Neural cell (in vitro differentiated cells): ENCODE measurements around the gene KRT3. TPM values are rescaled to one million over a fixed set of nuclear protein-coding genes. Genes with fewer than 3 reads are reported as not detected.

Experiments used
- H2AFZ ChIP-seq: fragments of 200-600, 300-800 bp; sonication (generic), shearing (Covaris generic); 2 replicates; pipeline ENCODE4 v1.6.0; 2014; ENCODE audit warnings: low read depth, mild to moderate bottlenecking, antibody characterized with exemption, low read length, moderate library complexity
- H3F3A ChIP-seq: fragments of 200-600 bp; shearing (Covaris generic); 2 replicates; pipeline ENCODE4 v1.6.1; 2016; ENCODE audit warnings: mild to moderate bottlenecking, moderate library complexity, mixed read lengths, antibody characterized with exemption, low read length; ENCODE audit not compliant: insufficient read depth, poor library complexity, severe bottlenecking
- H3K27ac ChIP-seq: fragments of 200-600, 300-800 bp; sonication (generic), shearing (Covaris generic); 2 replicates; pipeline ENCODE4 v1.5.1; 2014; ENCODE audit warnings: mild to moderate bottlenecking, low read length, moderate library complexity
- H3K27me3 ChIP-seq: fragments of 300-800, 200-600 bp; sonication (generic), shearing (Covaris generic); 2 replicates; pipeline ENCODE4 v1.6.0; 2014; ENCODE audit warnings: mild to moderate bottlenecking, low read depth, low read length, moderate library complexity; ENCODE audit not compliant: insufficient read depth
- H3K36me3 ChIP-seq: fragments of 300-800, 200-600 bp; sonication (generic), shearing (Covaris generic); 2 replicates; pipeline ENCODE4 v1.5.1; 2014; ENCODE audit warnings: mild to moderate bottlenecking, antibody characterized with exemption, low read length, moderate library complexity; ENCODE audit not compliant: insufficient read depth
- H3K4me2 ChIP-seq: fragments of 300-800, 200-600 bp; sonication (generic), shearing (Covaris generic); 2 replicates; pipeline ENCODE4 v1.6.0; 2014; ENCODE audit warnings: mild to moderate bottlenecking, low read length
- H3K4me3 ChIP-seq: fragments of 300-800, 200-600 bp; sonication (generic), shearing (Covaris generic); 2 replicates; pipeline ENCODE4 v1.5.1; 2014; ENCODE audit warnings: mild to moderate bottlenecking, low read length, moderate library complexity
- H3K79me2 ChIP-seq: fragments of 200-600 bp; shearing (Covaris generic); replicated peaks from 2 replicates; pipeline ENCODE4 v1.6.0; 2014; ENCODE audit warnings: mild to moderate bottlenecking, low read length, moderate library complexity; ENCODE audit not compliant: insufficient read depth
- H3K9ac ChIP-seq: fragments of 300-800, 200-600 bp; sonication (generic), shearing (Covaris generic); 2 replicates; pipeline ENCODE4 v1.6.1; 2016; ENCODE audit warnings: mild to moderate bottlenecking, low read length, mixed read lengths
- H3K9me2 ChIP-seq: fragments of 200-600 bp; shearing (Covaris generic); 2 replicates; pipeline ENCODE4 v1.6.1; 2016; ENCODE audit warnings: mild to moderate bottlenecking, low read length, mixed read lengths; ENCODE audit not compliant: insufficient read depth
- H3K9me3 ChIP-seq: fragments of 200-600, 300-800 bp; sonication (generic), shearing (Covaris generic); 2 replicates; pipeline ENCODE4 v1.6.1; 2016; ENCODE audit warnings: mild to moderate bottlenecking, mixed run types, low read length, moderate library complexity, mixed read lengths
- H4K20me1 ChIP-seq: fragments of 200-600 bp; shearing (Covaris generic); 2 replicates; pipeline ENCODE4 v1.6.1; 2016; ENCODE audit warnings: mild to moderate bottlenecking, mixed run types; ENCODE audit not compliant: insufficient read depth
- EP300 ChIP-seq: fragments of 450-650 bp; conservative IDR thresholded peaks from 2 replicates; pipeline ENCODE4 v1.6.1; 2014; ENCODE audit warnings: antibody characterized with exemption, mild to moderate bottlenecking, moderate library complexity; ENCODE audit not compliant: poor library complexity, severe bottlenecking
- EZH2 ChIP-seq: fragments of 200-600, 300-800 bp; shearing (Covaris generic), sonication (generic); IDR thresholded peaks from 2 replicates; pipeline ENCODE4 v1.6.1; 2014; ENCODE audit warnings: antibody characterized with exemption, low read length, borderline replicate concordance, mild to moderate bottlenecking; ENCODE audit not compliant: insufficient read depth, poor library complexity, severe bottlenecking
- MXI1 ChIP-seq: fragments of 450-650 bp; conservative IDR thresholded peaks from 2 replicates; pipeline ENCODE4 v1.6.1; 2014; ENCODE audit warnings: antibody characterized with exemption, mild to moderate bottlenecking; ENCODE audit not compliant: poor library complexity, severe bottlenecking
- POLR2AphosphoS5 ChIP-seq: IDR thresholded peaks from 2 replicates; pipeline ENCODE4 v1.6.1; 2012
- RAD21 ChIP-seq: fragments of 450-650 bp; conservative IDR thresholded peaks from 2 replicates; pipeline ENCODE4 v1.6.1; 2014; ENCODE audit warnings: antibody characterized with exemption, mild to moderate bottlenecking, moderate library complexity
- SMC3 ChIP-seq: fragments of 450-650 bp; conservative IDR thresholded peaks from 2 replicates; pipeline ENCODE4 v1.6.1; 2014; ENCODE audit warnings: antibody characterized with exemption, mild to moderate bottlenecking, moderate library complexity; ENCODE audit not compliant: poor library complexity
- TAF1 ChIP-seq: IDR thresholded peaks from 2 replicates; pipeline ENCODE4 v1.6.1; 2012; ENCODE audit warnings: low read depth
- polyA plus RNA-seq: library from polyadenylated mRNA; depleted of rRNA; stranded (reverse); fragments of >200 nt; gene quantifications from 2 replicates; pipeline ENCODE4 v1.2.3, GENCODE V29; 2014
- TF ChIP-seq, protein P1 (sequence below): IDR thresholded peaks from 2 replicates; pipeline ENCODE4 v1.6.1; 2012; ENCODE audit warnings: borderline replicate concordance
- TF ChIP-seq, protein P2 (sequence below): fragments of 450-650 bp; IDR thresholded peaks from 2 replicates; pipeline ENCODE4 v1.5.1; 2014; ENCODE audit warnings: antibody characterized with exemption, mild to moderate bottlenecking, moderate library complexity; ENCODE audit not compliant: poor library complexity, severe bottlenecking

The KRT3 gene
- polyA plus RNA-seq, 1 donor from 2014 or later: not detected

DNA sequence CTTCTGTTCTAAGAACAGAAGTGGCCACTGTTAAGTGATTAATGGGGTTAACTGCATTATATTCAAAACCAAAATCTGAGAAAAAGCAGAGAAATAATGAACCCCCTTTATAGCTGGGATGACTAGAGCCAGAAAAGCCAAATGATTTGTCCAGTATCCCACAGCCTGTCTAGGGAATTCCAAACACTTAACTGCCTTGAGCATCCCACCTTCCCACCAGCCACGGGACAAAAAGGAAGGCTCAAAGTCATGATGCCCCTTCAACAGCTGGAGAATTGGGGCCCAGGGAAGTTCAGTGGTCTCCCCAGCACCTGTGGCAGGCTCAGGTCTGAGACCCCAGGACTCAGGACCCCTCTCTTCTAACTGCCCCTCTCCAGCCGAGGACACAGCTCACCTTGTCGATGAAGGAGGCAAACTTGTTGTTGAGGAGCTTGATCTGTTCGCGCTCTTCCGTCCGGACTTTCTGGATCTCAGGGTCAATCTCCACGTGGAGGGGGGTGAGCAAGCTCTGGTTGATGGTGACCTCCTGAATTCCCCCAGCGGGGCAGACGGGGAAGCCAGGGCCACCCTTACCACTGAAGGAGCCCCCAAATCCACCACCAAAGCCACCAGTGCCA, 17.4 kb upstream of the KRT3 start:
- H3K27me3 ChIP-seq: no peaks in the 10 kb centered on the region
- no peak overlapping the region for H3K4me3 ChIP-seq

DNA sequence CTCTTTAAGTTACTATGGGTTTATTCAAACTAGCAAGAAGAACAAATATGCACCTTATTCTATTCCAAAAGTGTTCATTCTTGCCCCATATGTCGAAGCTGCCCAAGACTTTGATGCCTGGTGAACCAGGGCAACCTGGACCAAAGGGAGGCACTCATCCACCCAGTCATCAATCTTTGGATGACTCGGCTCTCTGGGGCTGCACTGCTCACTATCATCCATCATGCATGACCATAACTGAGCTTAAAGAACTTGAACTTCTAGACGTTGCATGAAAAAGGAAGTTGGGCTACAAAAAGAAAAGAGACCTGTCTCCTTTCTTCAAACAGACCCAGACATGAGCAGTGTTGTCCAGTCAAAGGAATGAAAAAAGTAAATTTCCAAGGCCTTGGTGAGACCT, 16.8 kb upstream of the KRT3 start:
- Histone ChIP-seq H3K9me2 (no peaks in the 10 kb centered on the region), H3K4me3 (no peak overlapping the region), H3K27me3 (no peaks in the 10 kb centered on the region), H3K36me3 (no peaks in the 10 kb centered on the region), H3K4me2 (no peak overlapping the region), H3K9me3 (no peaks in the 10 kb centered on the region), H3K27ac (no peak overlapping the region), H3K9ac (no peak overlapping the region), H2AFZ (no peak overlapping the region), H3F3A (no peaks in the 10 kb centered on the region), H3K79me2 (no peaks in the 10 kb centered on the region), H4K20me1 (no peaks in the 10 kb centered on the region)
- TF ChIP-seq MXI1 (no peak), EP300 (no peak), SMC3 (no peak), POLR2AphosphoS5 (no peak), RAD21 (no peak), EZH2 (no peak), TAF1 (no peak)
- TF ChIP-seq, protein P1, sequence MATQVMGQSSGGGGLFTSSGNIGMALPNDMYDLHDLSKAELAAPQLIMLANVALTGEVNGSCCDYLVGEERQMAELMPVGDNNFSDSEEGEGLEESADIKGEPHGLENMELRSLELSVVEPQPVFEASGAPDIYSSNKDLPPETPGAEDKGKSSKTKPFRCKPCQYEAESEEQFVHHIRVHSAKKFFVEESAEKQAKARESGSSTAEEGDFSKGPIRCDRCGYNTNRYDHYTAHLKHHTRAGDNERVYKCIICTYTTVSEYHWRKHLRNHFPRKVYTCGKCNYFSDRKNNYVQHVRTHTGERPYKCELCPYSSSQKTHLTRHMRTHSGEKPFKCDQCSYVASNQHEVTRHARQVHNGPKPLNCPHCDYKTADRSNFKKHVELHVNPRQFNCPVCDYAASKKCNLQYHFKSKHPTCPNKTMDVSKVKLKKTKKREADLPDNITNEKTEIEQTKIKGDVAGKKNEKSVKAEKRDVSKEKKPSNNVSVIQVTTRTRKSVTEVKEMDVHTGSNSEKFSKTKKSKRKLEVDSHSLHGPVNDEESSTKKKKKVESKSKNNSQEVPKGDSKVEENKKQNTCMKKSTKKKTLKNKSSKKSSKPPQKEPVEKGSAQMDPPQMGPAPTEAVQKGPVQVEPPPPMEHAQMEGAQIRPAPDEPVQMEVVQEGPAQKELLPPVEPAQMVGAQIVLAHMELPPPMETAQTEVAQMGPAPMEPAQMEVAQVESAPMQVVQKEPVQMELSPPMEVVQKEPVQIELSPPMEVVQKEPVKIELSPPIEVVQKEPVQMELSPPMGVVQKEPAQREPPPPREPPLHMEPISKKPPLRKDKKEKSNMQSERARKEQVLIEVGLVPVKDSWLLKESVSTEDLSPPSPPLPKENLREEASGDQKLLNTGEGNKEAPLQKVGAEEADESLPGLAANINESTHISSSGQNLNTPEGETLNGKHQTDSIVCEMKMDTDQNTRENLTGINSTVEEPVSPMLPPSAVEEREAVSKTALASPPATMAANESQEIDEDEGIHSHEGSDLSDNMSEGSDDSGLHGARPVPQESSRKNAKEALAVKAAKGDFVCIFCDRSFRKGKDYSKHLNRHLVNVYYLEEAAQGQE: no peak
- TF ChIP-seq, protein P2, sequence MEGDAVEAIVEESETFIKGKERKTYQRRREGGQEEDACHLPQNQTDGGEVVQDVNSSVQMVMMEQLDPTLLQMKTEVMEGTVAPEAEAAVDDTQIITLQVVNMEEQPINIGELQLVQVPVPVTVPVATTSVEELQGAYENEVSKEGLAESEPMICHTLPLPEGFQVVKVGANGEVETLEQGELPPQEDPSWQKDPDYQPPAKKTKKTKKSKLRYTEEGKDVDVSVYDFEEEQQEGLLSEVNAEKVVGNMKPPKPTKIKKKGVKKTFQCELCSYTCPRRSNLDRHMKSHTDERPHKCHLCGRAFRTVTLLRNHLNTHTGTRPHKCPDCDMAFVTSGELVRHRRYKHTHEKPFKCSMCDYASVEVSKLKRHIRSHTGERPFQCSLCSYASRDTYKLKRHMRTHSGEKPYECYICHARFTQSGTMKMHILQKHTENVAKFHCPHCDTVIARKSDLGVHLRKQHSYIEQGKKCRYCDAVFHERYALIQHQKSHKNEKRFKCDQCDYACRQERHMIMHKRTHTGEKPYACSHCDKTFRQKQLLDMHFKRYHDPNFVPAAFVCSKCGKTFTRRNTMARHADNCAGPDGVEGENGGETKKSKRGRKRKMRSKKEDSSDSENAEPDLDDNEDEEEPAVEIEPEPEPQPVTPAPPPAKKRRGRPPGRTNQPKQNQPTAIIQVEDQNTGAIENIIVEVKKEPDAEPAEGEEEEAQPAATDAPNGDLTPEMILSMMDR: no peak

More for the DNA sequence above, 17.4 kb upstream of the KRT3 start:
- Histone ChIP-seq H2AFZ (no peak overlapping the region), H3K27ac (no peak overlapping the region), H3K79me2 (no peaks in the 10 kb centered on the region), H3K9me3 (no peaks in the 10 kb centered on the region), H3K36me3 (no peaks in the 10 kb centered on the region), H3F3A (no peaks in the 10 kb centered on the region), H4K20me1 (no peaks in the 10 kb centered on the region), H3K4me2 (no peak overlapping the region), H3K9ac (no peak overlapping the region), H3K9me2 (no peaks in the 10 kb centered on the region)
- no peak for TF ChIP-seq SMC3
- TF ChIP-seq EP300: no peak
- no peak for TF ChIP-seq EZH2
- TF ChIP-seq TAF1: no peak
- no peak for TF ChIP-seq POLR2AphosphoS5
- TF ChIP-seq, protein P1: no peak
- TF ChIP-seq RAD21: no peak
- no peak for TF ChIP-seq MXI1
- TF ChIP-seq, protein P2: no peak
